22Rv1 (cell line): ENCODE results near the gene DCP1B.

Experiments
- ZFX ChIP-seq: fragments of 450-650 bp; IDR thresholded peaks from 2 replicates; pipeline ENCODE4 v1.6.1; 2017; ENCODE audit warnings: antibody characterized with exemption, borderline replicate concordance
- TF ChIP-seq, protein P1 (sequence below): fragments of 450-650 bp; IDR thresholded peaks from 2 replicates; pipeline ENCODE4 v1.5.1; 2017; ENCODE audit warnings: mild to moderate bottlenecking

DNA sequence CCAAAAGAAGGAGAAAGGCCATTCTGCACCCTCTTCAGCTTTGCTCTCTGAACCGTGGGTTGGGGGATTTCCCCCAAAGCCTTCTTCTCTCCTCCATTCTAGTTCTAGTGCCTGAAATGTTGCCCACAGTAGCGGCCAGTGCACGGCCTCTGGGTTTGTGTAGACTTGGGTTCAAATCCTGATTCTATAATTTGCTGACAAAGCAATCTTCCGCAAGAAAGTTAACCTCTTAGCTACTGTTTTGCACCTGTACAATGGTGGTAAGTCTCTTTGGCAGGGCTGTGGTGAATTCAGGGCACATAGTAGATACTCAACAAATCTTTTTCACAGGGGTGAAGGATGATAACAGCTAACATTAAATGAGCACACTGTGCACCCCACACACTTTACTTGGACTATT, 42.7 kb upstream of the DCP1B start:
- TF ChIP-seq, protein P1, sequence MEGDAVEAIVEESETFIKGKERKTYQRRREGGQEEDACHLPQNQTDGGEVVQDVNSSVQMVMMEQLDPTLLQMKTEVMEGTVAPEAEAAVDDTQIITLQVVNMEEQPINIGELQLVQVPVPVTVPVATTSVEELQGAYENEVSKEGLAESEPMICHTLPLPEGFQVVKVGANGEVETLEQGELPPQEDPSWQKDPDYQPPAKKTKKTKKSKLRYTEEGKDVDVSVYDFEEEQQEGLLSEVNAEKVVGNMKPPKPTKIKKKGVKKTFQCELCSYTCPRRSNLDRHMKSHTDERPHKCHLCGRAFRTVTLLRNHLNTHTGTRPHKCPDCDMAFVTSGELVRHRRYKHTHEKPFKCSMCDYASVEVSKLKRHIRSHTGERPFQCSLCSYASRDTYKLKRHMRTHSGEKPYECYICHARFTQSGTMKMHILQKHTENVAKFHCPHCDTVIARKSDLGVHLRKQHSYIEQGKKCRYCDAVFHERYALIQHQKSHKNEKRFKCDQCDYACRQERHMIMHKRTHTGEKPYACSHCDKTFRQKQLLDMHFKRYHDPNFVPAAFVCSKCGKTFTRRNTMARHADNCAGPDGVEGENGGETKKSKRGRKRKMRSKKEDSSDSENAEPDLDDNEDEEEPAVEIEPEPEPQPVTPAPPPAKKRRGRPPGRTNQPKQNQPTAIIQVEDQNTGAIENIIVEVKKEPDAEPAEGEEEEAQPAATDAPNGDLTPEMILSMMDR, result no peak
- TF ChIP-seq ZFX, result no peak
